Keratinocyte (primary cell): ENCODE measurements around the gene SUSD6.
"Not testable (repeated sequence)": the region's sequence is repeated elsewhere in the genome, so short reads cannot be mapped to it uniquely, and the experiment has no call there.

Source experiments
- EZH2 ChIP-seq: IDR thresholded peaks from one replicate; pipeline ENCODE4 v1.6.1; 2012; ENCODE audit warnings: inconsistent platforms, mild to moderate bottlenecking, low read length, moderate library complexity
- TF ChIP-seq, protein P1 (sequence below), 3 experiments: IDR thresholded peaks in 1 of 3; conservative IDR thresholded peaks in 1 of 3; optimal IDR thresholded peaks in 1 of 3; 2 replicates in 2 of 3; 3 replicates in 1 of 3; pipeline versions ENCODE3 to v1.5.1; 2011; ENCODE audit warnings: low read length in 3 of 3, mild to moderate bottlenecking in 3 of 3, moderate library complexity in 2 of 3, control low read depth in 1 of 3, inconsistent platforms in 1 of 3; ENCODE audit not compliant: insufficient read depth in 2 of 3; ENCODE audit errors: extremely low read depth in 1 of 3

DNA sequence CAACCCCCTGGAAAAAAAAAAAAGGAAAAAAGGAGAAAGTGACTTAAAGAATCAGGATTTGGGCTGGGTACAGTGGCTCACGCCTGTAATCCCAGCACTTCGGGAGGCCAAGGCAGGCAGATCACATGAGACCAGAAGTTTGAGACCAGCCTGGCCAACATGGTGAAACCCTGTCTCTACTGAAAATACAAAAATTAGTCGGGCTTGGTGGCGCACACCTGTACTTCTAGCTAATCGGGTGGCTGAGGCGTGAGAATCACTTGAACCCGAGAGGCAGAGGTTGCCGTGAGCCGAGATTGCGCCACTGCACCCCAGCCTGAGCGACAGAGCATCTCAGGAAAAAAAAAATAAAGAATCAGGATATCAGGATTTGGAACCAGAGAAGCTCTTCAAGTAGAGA, 36.2 kb downstream of the SUSD6 start:
- TF ChIP-seq, protein P1, sequence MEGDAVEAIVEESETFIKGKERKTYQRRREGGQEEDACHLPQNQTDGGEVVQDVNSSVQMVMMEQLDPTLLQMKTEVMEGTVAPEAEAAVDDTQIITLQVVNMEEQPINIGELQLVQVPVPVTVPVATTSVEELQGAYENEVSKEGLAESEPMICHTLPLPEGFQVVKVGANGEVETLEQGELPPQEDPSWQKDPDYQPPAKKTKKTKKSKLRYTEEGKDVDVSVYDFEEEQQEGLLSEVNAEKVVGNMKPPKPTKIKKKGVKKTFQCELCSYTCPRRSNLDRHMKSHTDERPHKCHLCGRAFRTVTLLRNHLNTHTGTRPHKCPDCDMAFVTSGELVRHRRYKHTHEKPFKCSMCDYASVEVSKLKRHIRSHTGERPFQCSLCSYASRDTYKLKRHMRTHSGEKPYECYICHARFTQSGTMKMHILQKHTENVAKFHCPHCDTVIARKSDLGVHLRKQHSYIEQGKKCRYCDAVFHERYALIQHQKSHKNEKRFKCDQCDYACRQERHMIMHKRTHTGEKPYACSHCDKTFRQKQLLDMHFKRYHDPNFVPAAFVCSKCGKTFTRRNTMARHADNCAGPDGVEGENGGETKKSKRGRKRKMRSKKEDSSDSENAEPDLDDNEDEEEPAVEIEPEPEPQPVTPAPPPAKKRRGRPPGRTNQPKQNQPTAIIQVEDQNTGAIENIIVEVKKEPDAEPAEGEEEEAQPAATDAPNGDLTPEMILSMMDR (optimal IDR thresholded peaks at IDR 0.05 in 1 of 3, IDR thresholded peaks at IDR 0.05 in 1 of 3, conservative IDR thresholded peaks at IDR 0.05 in 1 of 3; ENCODE audit: extremely low read depth in 1 of 3, insufficient read depth in 2 of 3, low read length in 3 of 3), result not testable (repeated sequence)
- TF ChIP-seq EZH2, result not testable (repeated sequence)
